NCI-H748 (cell line): ENCODE measurements around the gene CPN2.

ENCODE experiments used
- DNase-seq: peaks from one replicate; lab custom pipeline; 2025; ENCODE audit not compliant: unreplicated experiment; lab: John Stamatoyannopoulos, UW

Gene CPN2

DNA sequence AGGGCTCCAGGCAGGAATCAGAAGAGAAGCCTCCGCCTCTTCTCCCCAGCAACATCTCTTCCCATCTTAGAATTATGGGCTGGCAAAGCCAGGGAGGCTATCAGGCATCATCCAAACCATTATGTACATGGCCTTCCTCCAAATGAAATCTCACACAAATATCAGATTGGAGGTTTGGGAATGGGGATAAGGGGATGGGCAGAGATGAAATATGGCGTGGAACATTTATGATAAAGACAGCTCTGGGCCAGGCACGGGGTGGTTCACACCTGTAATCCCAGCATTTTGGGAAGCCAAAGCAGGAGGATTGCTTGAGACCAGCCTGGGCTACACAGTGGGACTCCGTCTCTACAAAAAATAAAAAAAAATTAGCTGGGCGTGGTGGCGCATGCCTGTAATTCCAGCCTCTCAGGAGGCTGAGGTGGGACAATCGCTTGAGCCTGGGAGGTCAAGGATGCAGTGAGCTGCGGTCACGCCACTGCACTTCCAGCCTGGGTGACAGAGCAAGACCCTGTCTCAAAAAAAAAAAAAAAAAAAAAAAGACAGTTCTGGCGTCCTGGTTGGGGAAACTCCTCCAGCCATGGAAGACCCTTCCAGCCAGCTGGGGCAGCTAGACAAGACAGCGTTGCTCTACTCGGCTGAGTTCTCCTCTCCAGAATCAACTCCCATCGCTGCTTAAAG is 36.6 kb downstream of the CPN2 start:
- no peak for DNase-seq

DNA sequence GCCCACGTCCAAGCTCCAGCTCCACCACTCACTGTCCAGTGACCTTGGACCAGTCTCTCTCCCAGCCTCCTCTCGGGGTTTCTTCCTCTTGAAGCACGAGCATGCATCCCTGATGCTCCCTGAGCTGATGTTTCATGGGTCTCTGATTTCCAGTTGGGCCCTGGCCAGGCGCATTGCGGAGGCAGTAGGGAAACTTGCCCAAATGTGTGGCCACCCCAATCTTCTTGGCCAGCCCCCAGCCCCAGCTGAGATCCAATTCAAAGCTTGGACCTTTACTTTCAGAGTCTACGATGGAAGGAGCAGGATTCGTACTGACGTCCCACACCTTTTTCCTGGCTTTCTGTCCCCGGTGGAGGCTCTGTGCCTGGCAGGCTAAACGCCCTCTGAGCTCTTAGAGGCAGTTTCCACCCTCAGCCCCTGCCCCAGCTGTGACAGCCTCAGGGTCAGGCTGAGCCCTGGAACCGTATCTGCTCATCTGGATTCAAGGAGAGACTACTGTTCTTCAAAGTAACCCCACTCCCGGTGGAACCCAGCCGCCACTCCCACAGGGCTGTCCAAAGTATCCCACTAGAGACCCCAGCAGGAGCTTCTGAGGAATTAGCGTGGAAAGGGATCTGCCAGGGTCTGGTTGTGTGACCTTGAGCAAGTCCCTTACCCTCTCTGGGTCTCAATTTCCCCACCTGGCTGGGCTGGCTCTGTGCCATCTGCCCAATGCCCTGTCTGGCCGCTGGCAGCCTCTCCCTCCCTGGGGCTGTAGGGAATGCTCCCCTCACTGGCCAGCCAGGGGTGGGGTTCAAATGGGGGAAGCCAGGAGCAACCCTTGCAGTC is 37.4 kb downstream of the CPN2 start:
- DNase-seq, result no peak

DNA sequence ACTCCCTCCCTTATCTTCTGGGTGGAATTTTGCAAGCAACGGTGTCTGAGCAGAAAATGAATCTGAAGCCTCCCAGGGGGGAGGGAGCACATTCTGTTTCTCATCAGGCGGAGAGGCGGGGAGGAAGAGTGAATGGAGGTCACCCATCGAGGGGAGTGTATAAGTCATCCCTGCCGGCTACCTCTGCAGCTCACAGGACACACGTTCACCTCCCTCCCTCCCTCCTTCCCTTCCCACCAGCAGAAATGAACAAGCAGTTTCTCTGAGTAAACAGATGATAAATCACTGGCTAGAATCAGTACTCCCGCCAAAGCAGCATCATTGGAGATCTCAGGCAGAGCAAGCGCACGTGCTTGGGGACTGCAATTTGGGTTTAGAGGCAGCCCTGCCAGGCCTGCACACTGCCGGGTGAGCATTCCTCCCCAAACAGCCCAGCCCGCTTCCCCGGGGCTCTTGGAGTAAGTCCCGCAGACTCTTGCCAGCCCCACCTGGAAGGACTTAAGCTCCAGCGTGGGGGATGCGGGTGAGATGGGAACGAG is 38.3 kb downstream of the CPN2 start:
- DNase-seq, result peak; percentile 18

DNA sequence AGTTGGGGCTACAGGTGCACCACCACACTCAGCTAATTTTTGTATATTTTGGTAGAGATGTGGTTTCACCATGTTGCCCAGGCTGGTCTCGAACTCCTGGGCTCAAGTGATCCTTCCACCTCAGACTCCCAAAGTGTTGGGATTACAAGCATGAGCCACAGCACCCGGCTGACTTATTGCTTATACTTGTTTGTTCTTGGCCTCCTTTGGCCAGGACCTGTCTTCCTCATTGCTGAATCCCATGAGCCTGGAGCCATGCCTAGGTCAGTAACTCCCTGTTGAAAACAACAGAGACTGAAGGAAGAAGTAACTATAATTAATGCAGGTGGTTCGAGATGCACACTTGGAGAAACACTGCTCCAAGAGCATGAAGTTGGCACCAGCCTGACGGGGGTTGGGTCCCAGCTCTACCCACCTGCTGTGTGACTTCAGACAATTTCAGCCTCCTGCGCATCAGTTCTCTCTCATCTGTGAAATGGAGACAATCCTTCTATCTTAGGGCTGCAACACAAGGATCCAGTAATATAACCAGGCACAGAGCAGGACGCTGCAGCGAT is 38.9 kb downstream of the CPN2 start:
- DNase-seq, result no peak

DNA sequence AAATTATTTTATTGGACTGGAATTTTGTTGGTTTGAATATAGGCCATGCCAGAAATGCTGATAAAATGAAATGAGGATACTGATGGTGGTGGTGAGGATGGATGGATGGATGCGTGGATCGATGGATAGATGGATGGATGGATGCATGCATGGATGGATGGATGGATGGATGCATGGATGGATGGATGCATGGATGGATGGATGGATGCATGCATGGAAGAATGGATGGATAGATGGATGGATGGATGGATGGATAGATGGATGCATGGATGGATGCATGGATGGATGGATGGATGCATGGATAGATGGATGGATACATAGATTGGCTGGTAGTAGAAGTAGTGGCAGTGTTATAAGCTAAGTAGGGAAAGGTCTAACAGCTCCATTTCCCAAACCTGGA is 40.1 kb downstream of the CPN2 start:
- no peak for DNase-seq

DNA sequence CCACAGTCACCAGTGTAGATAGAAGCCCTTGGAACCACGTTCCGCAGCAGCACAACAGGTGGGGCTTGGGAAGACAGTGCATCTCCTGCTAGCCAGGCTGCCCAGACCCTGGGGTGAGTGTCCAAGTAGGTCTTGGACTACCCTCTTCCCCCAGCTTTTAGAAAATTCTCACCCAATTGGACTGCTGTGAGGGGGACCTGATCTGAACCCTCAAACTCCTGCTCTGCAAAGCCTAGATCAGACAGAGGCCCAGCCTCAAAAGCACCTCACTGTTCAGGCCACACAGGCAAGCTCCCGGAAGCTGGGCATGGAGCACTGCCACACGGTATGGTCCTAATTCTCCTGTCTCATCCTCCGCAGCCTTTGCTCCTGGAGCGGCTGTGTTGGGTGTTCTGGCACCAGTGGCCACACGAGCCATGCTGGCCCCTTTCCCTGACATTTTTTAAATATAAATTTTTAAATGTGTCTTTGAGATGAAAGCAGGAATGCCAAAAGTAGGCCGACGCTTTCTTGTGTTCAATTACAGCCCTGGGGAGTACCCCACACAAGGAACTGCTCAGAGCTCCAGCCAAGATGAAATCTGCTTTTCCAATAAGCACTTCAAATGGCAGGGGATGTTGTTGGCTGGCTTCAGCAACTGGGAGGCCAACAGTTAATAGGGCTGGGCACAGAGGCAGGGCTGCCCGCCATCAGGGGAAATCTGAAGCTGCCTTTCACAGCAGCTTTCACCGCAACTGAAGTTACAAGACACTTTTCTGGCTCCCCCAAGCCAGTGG is 40.9 kb downstream of the CPN2 start:
- DNase-seq, result no peak

DNA sequence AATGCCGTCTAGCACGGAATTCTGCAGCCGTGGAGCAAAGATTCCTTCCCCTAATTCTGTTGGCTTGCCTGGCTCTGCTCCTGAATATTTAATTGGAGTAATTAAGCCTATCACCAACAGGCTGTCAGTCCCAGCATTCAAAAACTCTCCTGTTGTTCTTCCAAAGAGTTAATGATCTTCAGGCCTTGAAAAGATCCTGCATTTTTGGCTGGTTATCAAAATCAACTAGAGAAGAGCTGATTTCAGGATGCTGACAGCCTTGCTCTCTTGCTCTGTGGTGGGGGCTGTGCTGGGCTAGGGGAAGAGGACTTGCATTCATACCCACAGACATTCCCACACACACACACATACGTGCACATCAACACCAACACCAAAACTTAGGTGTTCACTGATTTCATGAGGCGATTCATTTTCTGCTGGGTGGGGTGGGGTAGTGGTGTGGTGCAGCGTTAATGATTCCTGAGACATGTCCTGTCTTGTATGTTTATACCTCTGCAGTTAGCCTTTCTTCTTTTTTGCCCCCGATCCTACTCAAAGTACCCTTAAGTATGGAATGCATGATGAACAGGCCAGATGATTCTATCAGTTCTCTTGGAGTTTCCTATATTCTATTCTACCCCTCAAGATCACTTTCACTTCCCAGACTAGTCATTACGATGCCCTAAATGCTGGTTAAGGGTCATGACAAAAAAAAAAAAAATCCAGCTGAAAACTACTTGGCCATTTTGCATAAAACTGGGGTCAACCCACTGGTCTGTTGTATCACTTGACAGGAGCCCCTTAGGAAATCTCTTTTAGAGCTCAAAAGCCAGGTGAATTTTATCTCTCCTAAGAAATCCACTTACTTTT is 42.3 kb downstream of the CPN2 start:
- no peak for DNase-seq

DNA sequence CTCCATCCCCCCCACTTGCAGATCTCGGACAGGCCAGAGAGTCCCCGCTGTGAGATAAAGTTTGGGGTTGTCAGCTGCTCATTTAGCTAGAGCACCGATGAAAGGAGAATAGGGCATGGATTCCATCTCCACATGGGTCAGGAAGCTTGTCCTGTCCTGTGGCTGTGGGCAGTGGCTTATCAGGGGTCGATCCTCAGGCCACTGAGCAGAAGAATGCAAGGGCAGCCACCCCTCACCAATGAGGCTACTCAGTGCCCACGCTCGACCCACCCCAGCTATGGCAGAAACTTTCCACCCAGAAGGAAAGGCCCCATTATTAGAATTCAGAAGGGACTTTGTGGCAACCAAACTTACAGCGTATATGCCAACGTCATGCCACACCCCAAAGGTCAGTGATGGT is 43.3 kb downstream of the CPN2 start:
- DNase-seq, result no peak

DNA sequence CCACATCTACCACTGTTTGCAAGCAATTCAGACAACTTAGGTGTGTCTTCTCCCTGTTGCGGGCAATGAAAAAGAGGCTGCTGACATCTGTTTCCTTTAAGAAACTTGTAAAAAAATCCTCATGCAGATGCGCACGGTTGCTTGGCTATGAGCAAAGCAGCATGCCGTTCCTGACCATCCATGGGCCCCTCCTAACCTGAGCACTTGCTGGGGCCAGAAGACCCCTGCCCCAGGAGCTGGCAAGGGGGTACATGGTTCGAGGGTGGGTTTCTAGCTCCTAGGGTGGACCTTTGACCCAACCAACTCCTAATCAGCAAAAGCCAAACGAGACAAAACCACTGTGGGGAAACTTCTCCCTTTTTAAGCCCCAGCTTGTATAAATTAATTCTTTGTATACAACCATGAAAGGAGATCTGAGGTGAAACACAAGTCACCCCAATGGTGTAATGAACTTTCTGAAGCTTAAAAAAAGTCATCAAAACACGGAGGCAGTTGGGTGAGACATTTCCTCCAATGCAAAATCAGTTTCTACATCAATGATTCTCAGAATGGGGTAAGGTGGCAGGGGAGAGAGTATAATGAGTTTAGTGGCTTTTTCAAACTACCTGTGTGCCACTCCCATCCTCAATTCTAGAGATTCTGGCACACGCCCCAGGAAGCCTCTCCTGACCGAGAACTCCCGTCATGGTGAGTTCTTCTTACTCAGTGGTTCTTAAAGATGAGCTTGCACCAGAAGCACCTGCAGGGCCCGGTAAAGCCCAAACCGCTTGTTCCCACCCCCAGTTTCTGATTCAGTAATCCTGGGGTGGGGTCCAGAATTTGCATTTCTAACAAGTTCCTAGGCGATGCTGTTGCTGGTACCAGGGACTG is 44.1 kb downstream of the CPN2 start:
- DNase-seq, result no peak

DNA sequence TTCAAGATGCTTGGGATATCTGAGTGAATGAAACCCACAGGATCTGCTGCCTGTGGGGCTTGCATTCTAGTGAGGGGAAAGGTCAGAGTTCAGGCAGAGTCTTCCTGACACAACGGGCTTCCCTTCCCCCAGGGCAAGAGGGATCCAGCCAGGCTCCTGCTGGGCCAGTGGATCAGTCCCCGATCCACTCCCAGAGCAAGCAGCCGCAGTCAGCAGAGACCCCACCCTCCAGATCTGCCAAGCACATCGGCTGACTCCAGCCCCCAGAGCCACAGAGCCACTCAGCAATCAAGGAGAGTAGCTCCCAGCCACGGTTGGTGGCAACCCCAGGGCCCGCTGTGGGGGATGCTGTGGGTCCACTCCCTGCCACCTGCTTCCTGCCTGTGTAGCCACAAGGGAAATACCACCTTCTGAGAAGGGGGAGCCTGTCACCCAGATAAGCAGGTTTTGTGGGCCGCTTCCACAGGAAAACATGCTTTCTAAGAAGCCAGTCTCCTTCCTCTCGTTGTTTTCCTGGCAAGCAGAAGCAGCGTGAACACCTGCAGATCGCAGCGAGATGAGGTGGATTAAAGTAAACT is 44.9 kb downstream of the CPN2 start:
- DNase-seq, result no peak

DNA sequence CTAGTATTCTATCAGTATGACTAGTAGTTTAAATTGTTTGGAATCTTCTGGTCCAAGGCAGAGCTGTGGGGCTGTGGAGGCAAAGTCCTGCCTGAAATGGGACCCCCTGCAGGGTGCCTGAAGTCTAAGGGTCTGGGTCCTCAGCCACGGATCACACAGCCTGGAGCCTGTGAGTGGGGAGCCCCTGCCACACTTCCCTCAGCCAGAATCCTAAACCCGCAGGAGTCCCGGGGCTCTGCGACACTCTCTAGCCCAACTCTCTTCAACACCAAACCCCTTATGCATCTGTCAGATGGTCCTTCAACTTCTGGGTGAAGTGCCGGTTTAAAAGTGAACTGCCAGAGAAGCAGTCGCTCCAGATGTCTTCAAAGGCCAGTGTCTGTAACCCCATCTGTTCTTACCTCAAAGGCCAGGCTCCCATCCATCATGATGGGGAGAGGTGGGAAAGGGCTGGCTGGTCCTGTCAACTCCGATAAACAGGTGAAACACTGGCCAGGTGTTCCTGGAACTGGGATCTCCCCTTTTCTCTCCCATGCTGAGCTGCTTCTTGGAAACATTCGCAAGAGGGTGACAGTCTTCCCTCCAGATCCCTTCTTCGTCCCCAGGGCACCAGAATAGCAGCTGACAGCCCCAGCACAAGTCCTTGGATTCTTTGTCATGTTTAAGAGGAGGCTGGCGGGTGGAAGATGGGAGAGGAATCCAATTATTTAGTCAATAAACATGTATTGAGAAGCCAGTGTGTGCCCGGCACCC is 45.6 kb downstream of the CPN2 start:
- DNase-seq, result no peak

DNA sequence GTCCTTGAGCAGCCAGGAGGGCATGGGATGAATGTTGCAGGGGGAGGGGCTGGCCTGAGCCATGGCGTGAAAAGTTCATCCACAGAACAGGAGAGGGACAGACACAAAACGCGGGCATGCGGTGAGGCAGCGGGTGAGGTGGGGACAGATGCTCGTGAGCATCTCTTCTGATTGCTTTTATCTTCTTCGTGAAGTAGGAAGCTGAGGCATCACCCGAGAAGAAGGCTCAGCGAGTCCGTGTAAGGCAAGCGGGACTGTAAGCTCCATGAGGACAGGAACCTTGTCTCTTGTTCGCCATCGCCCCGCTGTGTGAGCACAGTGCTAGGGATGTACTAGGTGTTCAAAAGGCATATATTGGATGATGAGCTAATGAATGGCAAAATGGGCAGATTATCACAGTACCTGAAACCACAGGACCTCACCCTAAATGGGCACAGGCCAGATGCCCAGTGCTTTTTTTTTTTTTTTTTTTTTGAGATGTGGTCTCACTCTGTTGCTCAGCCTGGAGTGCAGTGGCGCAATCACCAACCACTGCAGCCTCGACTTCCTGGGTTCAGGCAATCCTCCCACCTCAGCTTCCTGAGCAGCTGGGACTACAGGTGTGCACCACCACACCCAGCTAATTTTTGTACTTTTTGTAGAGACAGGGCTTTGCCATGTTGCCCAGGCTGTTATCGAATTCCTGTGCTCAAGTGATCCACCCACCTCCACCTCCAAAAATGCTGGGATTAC is 46.8 kb downstream of the CPN2 start:
- DNase-seq, result no peak

DNA sequence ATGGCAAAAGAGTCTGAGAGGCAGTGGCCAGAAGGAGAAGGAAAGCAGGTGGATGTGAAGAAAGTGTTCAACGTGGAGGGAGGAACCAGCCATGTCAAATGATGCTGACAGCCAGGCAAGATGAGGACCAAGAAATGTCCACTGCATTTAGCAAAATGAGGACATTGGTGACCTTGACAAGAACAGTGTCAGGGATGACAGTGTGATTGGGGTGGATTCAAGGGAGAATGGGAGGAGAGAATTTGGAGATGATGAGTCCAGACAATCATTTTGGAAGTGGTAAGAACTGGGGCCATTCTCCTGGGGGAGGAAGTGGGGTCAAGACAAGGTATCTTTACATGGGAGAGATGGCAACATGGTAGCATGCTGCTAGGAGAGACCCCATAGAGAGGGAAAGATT is 47.4 kb downstream of the CPN2 start:
- no peak for DNase-seq

DNA sequence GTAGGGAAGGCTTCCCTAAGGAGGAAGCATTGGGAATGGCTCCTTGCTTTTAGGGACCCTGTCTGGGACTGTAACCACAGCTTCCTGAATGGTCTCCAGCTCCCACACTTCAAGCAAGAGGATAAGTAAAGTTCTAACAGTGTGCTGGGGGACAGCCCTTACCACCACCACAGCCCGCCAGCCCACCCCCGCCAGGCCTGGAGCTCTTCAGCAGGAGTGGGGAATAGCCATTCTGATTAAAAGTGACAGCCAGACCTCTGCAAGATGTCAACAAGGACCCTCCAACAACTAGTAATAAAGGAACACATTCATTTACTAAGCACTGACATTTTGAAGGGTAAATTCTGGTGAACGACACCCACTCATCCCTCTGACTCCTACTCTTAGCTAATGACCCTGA is 49.4 kb downstream of the CPN2 start:
- DNase-seq, result no peak

DNA sequence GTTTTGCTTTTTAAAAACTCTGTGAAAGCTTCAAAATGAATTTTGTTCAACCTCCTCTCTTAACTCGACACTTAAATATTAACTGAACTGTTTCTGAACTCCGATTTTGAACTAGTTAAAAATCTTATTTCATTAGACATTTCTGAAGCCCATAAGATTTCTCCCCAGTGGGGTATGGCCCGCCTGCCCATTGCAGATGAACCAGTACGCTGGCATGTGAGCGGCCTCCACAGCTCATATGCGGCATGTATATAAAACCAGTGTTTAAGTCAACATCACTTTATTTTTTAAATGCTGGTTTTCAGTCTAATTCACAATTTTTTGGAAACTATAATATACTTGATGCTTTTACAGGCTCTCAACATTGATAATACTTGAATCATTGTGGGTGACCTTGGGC is 50.2 kb downstream of the CPN2 start:
- no peak for DNase-seq

DNA sequence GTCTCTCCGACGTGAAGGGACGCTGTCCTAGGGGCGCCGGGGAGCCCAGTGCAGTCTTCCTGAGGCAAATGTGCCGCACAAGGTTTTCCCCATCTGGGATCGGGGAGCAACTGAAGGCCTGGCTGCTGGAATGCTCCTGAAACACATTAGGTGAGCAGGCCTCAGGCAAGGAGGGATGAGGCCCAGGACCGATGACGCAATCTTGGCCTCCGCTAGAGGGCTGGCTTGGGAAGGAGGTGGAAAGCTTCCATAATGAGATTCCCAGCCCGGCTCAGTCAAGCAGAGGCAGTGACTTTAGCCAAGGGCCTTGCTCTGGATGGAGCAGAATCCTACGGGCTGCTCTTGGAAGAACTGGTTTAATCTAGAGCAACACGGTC is 50.8 kb downstream of the CPN2 start:
- no peak for DNase-seq

DNA sequence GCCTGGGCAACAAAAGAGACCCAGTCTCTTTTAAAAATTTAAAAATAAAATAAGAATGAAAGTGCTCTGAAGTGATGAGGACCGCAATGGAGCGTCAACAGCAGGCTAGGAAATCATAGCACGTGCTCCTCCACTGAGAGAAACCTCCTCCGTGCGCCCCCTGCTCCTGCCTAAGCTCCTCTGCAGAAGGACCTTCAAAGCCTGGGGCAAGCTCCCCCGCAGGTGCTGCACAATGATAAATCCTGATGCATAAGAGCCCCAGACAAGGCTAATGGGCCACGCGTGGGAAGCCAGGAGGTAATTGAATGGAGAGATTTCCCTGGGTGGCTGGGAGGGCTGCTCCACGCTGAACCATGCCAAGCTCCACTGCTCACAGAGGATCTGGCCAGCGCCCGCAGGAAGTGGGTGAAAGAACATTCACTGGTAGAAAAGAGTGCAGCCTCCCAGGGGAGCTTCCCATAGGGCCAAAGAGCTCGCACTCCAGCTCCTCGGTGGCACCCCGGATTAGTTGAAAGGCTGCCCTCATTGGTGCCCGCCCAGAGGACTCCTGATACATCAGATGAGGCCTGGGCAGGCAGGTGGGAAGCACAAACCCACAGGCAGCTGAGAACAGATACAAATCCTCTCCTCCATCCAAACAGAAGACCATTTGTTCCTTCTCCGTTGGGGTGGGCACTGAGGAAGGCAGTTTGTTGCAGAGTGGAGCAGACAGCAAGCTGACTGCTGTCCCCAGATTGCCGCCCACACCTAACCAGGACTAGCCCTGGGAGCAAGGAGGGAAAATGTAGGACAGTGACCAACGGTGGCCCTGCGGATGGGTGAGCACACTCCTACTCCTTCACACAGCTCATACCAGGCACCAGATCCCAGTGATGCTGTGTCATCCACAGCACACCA is 52.5 kb downstream of the CPN2 start:
- DNase-seq, result no peak
